HG03097 (cell line): ENCODE data around the gene UGT1A3.
"Not testable (repeated sequence)": the region's sequence is repeated elsewhere in the genome, so short reads cannot be mapped to it uniquely, and the experiment has no call there.

Experiments used
- ATAC-seq: cut with Tn5 transposase; IDR thresholded peaks from one replicate; pipeline ENCODE4 v1.9.1; 2021; ENCODE audit not compliant: unreplicated experiment, low FRiP score

The UGT1A3 gene

DNA sequence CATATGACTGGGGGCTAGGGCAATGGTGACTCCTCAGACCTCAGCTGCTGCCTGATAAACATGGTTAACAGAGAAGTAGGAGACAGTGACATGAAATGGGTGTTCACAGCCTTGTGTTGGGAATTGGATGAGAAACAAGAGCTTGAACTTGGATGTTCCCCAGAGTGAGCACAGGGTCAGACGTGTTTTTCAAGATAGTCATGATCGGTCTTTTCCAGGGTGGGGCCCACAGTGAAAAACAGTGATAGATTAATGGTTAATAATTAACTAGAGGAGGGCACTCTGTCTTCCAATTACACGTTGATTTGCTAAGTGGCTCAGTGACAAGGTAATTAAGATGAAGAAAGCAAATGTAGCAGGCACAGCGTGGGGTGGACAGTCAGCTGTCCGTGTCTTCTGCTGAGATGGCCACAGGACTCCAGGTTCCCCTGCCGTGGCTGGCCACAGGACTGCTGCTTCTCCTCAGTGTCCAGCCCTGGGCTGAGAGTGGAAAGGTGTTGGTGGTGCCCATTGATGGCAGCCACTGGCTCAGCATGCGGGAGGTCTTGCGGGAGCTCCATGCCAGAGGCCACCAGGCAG, at the start of gene UGT1A3:
TSS of gene UGT1A3 (plus strand) at position 320 of the 579 bp plus-strand sequence. CDS start at position 405, 85 bp downstream.
- ATAC-seq, result no peak

DNA sequence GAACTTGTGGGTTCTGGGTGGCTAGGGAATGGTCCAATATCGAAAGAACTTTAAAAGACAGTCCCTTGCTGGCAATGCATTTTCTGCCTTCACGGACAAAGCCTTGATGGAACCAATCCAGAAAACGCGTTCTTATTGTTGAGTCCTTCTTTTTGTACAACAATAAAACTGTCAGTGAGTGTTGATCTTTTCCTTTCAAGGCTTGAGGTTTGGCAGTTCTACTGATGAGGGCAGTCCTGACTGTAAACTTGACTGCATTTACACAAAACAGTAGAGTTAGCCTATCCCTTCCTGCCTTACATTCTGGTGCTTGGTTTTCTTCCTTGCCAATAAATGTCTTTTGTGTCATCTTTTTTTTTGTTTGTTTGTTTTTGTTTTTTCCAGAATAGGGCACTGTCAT, 49.6 kb upstream of the UGT1A3 start:
- no peak for ATAC-seq

DNA sequence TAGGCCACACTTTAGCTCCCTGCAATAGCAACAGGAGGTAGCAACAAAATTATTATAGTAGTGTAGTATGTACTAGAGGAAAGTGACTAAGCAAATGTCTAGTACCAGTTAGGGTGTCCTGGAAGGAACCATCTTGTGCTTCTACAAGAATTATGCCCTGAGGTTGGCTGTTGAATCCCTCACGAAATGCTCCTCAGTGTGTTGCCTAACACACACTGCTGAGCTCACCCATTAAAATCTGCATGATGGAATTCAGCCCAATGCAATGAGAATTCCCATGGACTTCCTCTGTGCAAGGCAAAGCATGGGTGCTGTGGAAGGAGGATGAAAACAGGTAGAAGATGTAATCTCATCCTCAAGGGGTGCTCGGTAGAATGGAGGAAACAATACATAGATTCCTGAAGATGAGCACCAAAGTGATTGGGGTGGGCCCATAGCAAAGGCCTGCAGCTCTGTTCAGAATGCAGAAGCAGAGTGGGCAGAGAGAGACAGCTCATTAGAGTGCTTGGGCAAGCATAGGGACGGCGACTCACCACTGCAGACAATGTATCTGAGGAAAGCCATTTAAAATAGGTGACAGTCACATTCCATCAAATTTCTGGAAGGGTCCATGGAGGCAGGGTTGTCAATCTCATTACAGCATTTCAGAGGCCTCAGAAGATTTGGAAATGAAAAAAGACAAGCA, 48.3 kb upstream of the UGT1A3 start:
- no peak for ATAC-seq

DNA sequence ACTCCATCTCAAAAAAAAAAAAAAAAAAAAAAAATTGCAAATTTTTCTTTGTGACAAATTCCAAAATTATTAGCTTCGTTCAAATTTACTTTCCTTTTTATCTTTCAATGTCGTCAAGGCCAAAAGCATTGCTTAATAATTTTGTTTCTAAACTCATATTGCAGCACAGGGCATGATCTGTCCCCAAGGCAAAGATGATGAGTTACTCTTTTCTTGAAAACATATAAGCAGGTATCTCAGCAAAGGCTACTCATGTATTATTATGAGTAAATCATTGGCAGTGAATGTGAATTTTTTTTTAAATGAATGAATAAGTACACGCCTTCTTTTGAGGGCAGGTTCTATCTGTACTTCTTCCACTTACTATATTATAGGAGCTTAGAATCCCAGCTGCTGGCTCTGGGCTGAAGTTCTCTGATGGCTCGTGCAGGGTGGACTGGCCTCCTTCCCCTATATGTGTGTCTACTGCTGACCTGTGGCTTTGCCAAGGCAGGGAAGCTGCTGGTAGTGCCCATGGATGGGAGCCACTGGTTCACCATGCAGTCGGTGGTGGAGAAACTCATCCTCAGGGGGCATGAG, 47.2 kb upstream of the UGT1A3 start, which contains the start of gene UGT1A7:
TSS of gene UGT1A7 (plus strand) at position 381 of the 579 bp plus-strand sequence. CDS start at position 418, 37 bp downstream.
- no peak for ATAC-seq

DNA sequence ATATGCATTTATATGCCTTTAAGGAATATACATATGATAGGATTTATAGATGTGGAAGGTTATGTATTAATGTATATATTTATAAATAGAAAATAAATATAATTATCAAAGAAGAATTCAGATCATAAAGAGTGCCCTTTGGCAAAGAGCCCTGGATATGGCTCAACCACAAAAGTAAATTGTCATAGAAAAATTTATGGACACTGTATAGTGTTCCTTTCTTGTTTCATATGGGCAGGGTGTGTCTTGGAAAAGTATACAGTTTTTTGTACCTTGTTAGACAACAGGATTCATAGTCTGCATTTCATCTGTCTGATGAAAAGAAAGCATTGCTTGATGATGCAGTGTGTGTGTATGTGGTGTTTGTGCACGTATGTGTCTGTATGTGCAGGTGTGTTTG, 44.2 kb upstream of the UGT1A3 start:
- ATAC-seq, result no peak

DNA sequence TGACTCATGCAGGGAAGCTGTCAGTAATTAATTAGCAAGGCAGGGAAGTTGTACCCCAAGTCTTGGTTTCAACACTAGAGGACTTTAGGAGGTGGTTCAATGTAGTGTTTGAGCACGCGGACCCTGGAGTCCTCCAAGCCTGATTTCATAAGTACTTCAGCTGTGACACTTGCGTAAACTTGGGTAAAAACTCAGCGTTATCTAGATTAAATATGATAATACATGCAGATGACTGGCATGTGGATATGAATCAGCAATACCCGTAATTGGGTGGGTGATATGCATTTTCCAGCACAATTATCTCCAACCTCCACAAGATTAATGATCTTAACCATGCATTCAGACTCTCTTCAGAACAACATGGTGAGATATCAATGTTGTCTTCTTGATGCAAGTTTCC, 41.9 kb upstream of the UGT1A3 start:
- ATAC-seq, result no peak

DNA sequence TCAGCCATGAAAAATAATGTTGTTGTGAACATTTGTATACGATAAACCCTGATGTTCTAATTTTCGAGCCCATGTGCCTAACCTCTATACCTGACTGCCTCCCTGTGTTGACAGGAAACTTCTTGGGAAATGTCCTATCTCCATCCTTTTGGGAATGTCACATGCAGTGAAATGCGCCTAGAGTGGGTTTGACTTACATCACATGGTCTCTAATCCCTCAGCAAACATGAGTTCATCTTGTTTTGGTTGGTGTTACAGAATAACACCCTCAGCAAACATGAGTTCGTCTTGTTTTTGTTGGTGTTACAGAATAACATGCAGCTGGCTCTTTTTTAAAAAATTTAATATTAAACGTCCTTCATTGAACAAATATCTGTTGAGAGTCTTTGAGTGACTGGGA, 40.5 kb upstream of the UGT1A3 start:
- ATAC-seq, result no peak

DNA sequence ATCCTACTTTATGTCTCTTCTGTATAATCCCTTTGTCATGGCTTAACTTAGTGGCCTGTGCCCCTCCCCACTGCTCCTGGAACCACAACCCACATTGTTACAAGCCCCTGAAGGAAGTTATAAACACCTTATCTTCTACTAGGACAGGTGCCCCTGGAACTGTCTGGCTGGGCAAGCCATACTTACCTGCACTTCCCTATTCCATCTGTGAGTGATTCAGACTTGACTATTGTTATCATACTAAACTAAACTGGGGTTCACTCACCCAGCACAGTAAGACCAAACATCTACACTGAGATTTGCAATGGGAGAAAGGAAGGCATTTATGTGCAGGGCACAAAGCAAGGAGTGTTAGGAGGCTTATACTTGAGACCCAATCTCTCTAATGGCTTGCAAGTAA, 39.8 kb upstream of the UGT1A3 start:
- no peak for ATAC-seq

DNA sequence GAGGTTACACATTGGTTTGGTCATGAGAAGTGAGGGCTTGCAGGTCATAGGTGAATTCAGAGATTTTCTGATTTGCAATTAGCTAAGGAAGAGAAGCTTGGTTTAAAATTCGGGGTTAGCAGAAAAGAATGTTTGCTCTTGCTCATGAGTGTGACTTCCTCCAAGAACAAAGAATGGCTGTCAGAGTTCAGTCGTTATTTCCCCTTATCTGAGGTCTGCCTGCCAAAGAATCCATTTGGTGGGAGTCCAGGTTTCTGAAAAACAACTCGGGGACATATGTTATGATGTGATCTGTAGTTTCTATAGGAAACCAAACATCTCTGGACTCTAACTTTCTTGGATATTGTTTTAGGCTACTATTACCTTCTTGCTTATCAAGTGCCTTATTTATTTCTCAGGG, 39.3 kb upstream of the UGT1A3 start:
- no peak for ATAC-seq

DNA sequence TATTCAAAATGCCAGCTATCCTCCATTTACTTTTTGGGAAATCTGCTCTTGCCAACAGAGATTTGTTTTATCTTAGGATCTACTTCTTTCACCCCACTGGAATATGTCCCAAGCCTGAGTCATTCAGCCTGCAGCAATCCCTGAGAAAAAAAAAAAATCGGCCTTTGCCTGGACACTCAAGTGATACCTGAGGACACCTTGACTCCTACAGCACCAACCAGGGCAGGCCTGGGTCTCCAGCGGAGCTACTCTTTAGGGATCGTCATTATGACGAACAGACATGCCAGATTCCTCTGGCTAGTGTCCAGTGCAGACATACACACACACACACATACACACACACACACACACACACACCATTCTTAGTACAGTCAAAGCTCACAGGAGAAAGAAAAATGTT, 38.4 kb upstream of the UGT1A3 start:
- ATAC-seq, result no peak

DNA sequence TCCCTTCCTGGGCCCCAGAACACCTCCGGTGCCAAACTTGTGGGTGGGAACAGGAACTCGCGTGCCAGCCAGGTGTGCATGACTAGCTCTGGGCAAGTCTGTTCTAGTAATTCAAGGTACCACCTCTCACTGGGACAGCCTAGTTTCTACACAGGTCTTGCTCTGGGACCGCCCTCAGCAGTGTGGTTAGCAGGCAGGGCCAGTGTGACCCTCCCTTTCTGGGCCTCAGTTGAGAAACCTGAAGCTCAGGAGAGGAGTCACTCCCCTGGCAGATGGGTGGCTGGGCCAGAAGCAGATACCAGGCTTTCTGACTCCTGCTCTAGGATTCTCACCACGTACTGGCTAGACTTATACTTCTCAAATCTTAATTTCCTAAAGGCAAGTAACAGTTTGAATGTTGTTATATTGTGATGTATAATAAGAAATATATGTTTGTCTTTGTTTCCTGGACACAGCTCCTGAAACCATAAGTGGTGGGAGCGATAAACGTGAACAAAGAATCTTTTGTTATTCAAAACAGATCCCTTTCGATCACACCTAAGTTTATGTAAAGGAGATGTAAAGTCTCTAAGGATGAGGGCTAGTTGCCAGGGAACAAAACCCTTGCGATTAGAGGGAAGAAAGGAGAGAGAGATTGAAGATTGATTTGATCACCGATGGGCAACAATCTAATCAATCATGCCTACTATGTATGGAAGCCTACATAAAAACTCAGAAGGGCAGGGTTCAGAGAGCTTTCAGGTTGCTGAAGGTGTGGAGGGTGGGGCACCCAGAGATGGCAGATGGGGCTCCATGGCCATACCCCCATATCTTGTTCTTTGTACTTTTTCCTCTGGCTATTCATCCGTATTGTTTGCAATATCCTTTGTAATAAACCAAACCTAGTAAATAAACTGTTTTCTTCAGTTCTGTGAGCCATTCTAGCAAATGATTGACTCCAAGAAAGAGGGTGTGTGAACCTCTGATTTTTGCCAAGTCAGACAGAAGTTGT, 37.1 kb upstream of the UGT1A3 start:
- ATAC-seq, result no peak

DNA sequence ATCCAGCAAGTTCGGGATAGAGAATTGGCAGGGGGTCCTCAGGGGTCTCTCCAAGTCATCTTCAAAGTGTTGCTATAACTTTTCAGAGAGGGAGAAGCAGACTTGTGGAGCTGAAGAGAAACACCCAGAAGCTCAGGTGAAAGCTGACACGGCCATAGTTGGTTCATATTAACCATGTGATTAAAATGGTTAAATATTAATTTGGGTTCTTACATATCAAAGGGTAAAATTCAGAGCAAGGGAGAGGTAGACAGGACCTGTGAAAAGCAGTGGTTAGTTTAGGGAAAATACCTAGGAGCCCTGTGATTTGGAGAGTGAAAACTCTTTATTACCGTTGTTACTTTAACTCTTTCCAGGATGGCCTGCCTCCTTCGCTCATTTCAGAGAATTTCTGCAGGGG, 36.2 kb upstream of the UGT1A3 start, which contains the start of gene UGT1A6:
TSS of gene UGT1A6 (plus strand) at position 243 of the 400 bp plus-strand sequence. CDS start at position 358, 115 bp downstream.
- ATAC-seq, result no peak

DNA sequence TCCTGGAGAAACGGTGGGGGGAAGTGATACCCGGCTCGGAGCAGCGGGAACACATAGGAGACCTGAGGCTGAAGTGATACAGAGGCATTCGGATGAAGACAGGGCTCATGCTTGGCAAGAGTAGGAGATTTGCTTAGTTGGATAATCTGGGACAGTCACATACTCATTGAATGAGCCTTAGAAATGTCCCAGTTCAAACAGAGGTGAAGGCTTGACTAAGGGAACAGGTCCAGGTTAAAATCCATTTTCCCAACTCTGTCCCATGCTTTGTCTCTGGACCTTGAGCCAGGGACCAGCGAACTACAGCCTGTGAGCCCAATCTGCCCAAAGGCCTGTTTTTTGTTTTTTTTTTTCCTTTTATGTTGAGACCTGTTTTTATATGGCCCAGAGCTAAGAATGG, 34.9 kb upstream of the UGT1A3 start:
- no peak for ATAC-seq

DNA sequence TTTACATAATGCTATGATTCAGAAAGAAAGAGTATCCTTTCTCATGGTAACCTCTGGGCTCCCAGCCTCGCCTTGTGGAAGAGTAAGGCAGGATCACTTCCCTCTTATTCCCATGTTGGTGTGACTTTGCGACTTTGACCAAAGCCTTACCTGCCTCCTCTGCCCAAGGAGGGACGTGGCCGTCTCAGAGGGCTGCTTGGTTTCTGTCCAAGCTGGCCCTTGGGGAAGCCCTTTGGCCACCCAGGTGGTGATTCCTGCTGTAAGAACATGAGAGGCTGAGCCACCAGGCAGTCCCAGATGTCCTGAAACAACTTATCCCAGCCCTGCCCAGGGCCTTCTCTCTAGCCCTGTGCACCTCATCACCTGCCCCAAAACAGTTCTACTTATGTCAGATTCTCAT, 30.1 kb upstream of the UGT1A3 start:
- ATAC-seq, result no peak

DNA sequence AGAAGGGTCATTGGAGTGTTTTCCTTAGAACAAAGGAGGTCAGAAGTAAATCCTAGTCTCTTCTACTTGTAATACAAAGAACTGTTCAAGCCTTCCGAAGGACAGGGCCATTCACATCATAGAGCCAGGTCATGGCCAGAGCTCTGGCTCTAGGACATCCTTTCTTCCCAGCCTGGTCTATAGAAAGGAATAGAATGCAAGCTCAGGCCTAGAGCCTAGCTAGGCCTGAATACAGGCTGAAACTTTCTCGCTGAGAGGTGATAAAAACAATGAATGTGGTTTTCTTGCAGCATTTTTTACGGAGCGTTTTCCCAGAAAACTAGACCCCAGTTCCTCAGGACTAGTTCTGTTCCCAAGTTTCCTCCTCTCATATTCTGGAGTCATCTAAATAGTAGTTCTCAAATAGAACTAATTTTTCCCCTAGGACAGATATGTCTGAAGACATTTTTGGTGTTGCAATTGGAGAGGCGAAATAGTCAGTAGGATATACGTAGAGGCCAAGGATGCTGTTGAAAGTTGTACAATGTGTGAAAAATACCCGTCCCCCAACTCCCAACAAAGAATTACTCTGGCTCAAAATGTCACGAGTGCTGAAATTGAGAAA, 29.3 kb upstream of the UGT1A3 start:
- ATAC-seq, result no peak

DNA sequence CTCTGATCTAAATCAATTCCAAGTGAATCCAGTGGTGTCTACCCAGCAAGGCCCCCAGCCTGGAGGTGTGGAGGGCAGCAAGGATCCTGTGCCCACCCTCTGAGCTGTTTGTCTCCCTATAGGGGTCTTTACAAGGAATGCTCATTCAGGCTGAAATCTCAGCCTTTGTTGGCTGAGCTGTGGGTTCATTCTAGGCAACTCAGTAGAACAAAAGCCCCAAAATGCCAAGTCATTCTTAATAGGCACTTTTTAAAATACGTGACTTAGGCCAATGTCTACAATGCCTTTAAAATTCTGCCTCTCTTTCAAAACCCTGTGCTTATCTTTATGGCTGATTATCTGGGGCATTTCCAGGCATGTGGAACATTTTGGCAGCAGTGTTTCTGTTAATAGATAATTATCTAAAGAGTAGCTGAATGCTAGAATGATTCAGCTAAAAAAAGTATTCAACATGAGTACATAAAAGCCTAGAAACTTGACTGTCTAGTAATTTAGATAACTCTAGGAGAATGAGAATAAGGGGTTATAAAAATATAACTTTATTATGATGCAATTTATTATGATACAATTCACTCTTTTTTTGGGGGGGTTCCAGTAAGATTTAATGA, 28.7 kb upstream of the UGT1A3 start:
- ATAC-seq, result no peak

DNA sequence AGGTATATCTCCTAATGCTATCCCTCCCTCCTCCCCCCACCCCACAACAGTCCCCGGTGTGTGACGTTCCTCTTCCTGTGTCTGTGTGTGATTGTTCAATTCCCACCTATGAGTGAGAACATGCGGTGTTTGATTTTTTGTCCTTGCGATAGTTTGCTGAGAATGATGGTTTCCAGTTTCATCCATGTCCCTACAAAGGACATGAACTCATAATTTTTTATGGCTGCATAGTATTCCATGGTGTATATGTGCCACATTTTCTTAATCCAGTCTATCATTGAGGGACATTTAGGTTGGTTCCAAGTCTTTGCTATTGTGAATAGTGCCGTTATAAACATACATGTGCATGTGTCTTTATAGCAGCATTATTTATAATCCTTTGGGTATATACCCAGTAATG, 28.0 kb upstream of the UGT1A3 start:
- not testable (repeated sequence) for ATAC-seq

DNA sequence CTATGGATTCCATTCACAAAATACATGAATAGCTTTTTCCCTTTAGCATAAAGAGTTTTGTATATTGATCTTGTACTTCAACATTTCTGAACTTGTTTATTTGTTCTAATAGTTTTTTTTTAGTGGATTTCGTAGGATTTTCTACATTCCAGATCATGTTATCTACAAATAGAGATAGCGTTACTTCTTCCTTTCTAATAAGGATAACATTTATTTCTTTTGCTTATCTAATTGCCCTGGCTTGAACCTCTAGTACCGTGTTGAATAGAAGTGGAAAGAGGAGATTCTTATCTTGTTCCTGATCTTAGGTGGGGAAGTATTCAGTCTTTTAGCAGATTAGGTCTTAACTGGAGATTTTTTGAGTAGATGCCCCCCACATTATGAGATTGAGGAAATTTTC, 26.6 kb upstream of the UGT1A3 start:
- no peak for ATAC-seq

DNA sequence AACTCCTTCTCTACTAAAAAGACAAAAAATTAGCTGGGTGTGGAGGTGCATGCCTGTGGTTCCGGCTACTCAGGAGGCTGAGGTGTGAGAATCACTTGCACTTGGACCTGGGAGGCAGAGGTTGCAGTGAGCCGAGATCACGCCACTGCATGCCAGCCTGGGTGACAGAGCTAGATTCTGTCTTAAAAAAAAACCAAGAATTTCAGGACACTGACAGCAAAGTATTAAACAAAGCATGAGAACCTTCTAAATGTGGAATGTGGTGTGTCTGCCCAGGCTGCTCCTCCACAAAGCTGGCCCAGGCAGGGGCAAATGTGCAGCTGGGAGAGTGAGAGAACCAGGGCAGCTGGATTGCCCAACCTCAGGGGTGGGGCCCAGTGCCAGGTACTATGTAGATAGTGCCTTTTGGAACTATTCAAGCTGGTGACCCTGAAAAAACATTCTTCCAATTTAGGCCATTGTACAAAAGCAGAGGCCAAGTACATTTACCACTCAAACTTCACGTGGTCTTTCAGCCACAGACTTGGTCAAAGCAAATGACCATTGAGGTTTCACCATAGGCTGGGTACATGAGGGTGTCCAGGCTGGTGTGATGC, 22.8 kb upstream of the UGT1A3 start:
- ATAC-seq, result no peak

DNA sequence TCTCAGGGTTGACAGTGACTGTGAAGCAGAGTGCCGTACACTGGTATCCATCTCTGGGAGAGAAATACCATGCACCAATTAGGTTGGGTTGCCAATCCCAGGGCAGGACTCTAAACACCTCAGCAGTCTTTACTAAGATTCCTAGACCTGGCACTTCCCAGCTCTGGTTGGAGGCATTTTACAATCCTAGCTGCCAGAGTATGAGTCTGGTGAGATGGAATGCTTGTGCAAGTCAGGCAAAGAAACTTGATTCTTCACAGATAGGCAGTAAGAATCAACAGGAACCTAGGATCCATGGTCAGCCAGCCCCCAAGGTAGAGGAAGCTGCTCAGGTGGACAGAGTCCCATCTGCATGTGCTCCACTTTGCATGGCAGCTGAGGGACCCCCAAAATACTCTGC, 22.1 kb upstream of the UGT1A3 start:
- no peak for ATAC-seq
